Mucosa of rectum (tissue), 2 donors: ENCODE results near the gene MUSTN1.

Experiments used
- H3K27ac ChIP-seq, 2 donors: one replicate each; pipeline ENCODE4 v1.7.0; 2013; ENCODE audit warnings: inconsistent platforms in 2 of 2, low read depth in 2 of 2, low read length in 2 of 2
- H3K27me3 ChIP-seq, 2 donors: one replicate each; pipeline ENCODE4 v1.7.0; 2013; ENCODE audit warnings: low read length in 2 of 2; ENCODE audit not compliant: control insufficient read depth in 2 of 2, insufficient read depth in 2 of 2
- H3K36me3 ChIP-seq, 2 donors: one replicate each; pipeline ENCODE4 v1.7.0; 2013; ENCODE audit warnings: low read length in 2 of 2; ENCODE audit not compliant: control insufficient read depth in 2 of 2, insufficient read depth in 2 of 2
- H3K4me1 ChIP-seq, 2 donors: one replicate each; pipeline ENCODE4 v1.7.0; 2013; ENCODE audit warnings: low read length in 2 of 2, mild to moderate bottlenecking in 1 of 2; ENCODE audit not compliant: control insufficient read depth in 2 of 2, insufficient read depth in 2 of 2
- H3K4me3 ChIP-seq, 2 donors: one replicate each; pipeline ENCODE4 v1.7.0; 2013; ENCODE audit warnings: low read length in 2 of 2
- H3K9ac ChIP-seq, 2 donors: one replicate each; pipeline ENCODE4 v1.7.0; 2013; ENCODE audit warnings: low read length in 2 of 2, low read depth in 1 of 2, mild to moderate bottlenecking in 1 of 2
- H3K9me3 ChIP-seq, 2 donors: one replicate each; pipeline ENCODE4 v1.7.0; 2013; ENCODE audit warnings: low read length in 2 of 2; ENCODE audit not compliant: control insufficient read depth in 2 of 2
- donor health status: healthy.
- donor health status: Normal muscosa, but diverticular disease.

MUSTN1 gene

GRCh38 chr3:52856666-52857065, 21.8 kb upstream of the MUSTN1 start:
- Histone ChIP-seq H3K4me3 (no peak overlapping the region), H3K9ac (no peak overlapping the region), H3K4me1 (no peaks in the 10 kb centered on the region), H3K36me3 (peaks cover 5 to 8% of the 10 kb centered on the region in 2 donors), H3K27me3 (no peaks in the 10 kb centered on the region), H3K9me3 (no peaks in the 10 kb centered on the region), H3K27ac (no peak overlapping the region)

GRCh38 chr3:52854013-52854412, 19.2 kb upstream of the MUSTN1 start:
- no peak overlapping the region for H3K9ac ChIP-seq
- no peaks in the 10 kb centered on the region for H3K27me3 ChIP-seq
- H3K9me3 ChIP-seq: no peaks in the 10 kb centered on the region
- peaks cover 5 to 14% of the 10 kb centered on the region in 2 donors for H3K36me3 ChIP-seq
- H3K4me1 ChIP-seq: no peaks in the 10 kb centered on the region
- H3K27ac ChIP-seq: no peak overlapping the region
- no peak overlapping the region for H3K4me3 ChIP-seq

GRCh38 chr3:52852419-52852818, 17.6 kb upstream of the MUSTN1 start:
- Histone ChIP-seq H3K9ac (no peak overlapping the region), H3K4me1 (no peaks in the 10 kb centered on the region), H3K27ac (no peak overlapping the region), H3K9me3 (no peaks in the 10 kb centered on the region), H3K27me3 (no peaks in the 10 kb centered on the region), H3K4me3 (no peak overlapping the region), H3K36me3 (peaks cover 7 to 17% of the 10 kb centered on the region in 2 donors)

GRCh38 chr3:52851348-52851747, 16.5 kb upstream of the MUSTN1 start:
- no peaks in the 10 kb centered on the region for H3K27me3 ChIP-seq
- H3K27ac ChIP-seq: no peak overlapping the region
- H3K36me3 ChIP-seq: peaks cover 7 to 19% of the 10 kb centered on the region in 2 donors
- H3K4me3 ChIP-seq: no peak overlapping the region
- H3K9me3 ChIP-seq: no peaks in the 10 kb centered on the region
- no peak overlapping the region for H3K9ac ChIP-seq
- no peaks in the 10 kb centered on the region for H3K4me1 ChIP-seq

GRCh38 chr3:52849656-52850055, 14.8 kb upstream of the MUSTN1 start:
- no peaks in the 10 kb centered on the region for H3K9me3 ChIP-seq
- H3K4me1 ChIP-seq: no peaks in the 10 kb centered on the region
- H3K9ac ChIP-seq: no peak overlapping the region
- H3K27ac ChIP-seq: no peak overlapping the region
- H3K4me3 ChIP-seq: no peak overlapping the region
- peaks cover 7 to 19% of the 10 kb centered on the region in 2 donors for H3K36me3 ChIP-seq
- no peaks in the 10 kb centered on the region for H3K27me3 ChIP-seq

GRCh38 chr3:52848617-52849016, 13.8 kb upstream of the MUSTN1 start:
- H3K9ac ChIP-seq: no peak overlapping the region
- H3K9me3 ChIP-seq: no peaks in the 10 kb centered on the region
- H3K4me1 ChIP-seq: no peaks in the 10 kb centered on the region
- H3K36me3 ChIP-seq: peaks cover 7 to 19% of the 10 kb centered on the region in 2 donors
- no peak overlapping the region for H3K4me3 ChIP-seq
- peak overlapping the region in 1 of 2 donors; percentile 34 for H3K27ac ChIP-seq
- H3K27me3 ChIP-seq: no peaks in the 10 kb centered on the region

GRCh38 chr3:52847726-52848125, 12.9 kb upstream of the MUSTN1 start:
- peaks cover 0 to 1% of the 10 kb centered on the region in 2 donors for H3K4me1 ChIP-seq
- no peaks in the 10 kb centered on the region for H3K27me3 ChIP-seq
- peaks cover 8 to 19% of the 10 kb centered on the region in 2 donors for H3K36me3 ChIP-seq

GRCh38 chr3:52847241-52847640, 12.4 kb upstream of the MUSTN1 start:
- Histone ChIP-seq H3K4me1 (peaks cover 0 to 4% of the 10 kb centered on the region in 2 donors), H3K9ac (no peak overlapping the region), H3K4me3 (no peak overlapping the region), H3K27ac (no peak overlapping the region), H3K9me3 (no peaks in the 10 kb centered on the region), H3K36me3 (peaks cover 12 to 19% of the 10 kb centered on the region in 2 donors), H3K27me3 (no peaks in the 10 kb centered on the region)

More at GRCh38 chr3:52847726-52848125, 12.9 kb upstream of the MUSTN1 start:
- Histone ChIP-seq H3K4me3 (no peak overlapping the region), H3K9ac (no peak overlapping the region), H3K27ac (no peak overlapping the region), H3K9me3 (no peaks in the 10 kb centered on the region)

- Histone ChIP-seq H3K9ac (no peak overlapping the region), H3K27me3 (no peaks in the 10 kb centered on the region), H3K9me3 (no peaks in the 10 kb centered on the region), H3K36me3 (peaks cover 14 to 16% of the 10 kb centered on the region in 2 donors), H3K4me3 (no peak overlapping the region), H3K27ac (no peak overlapping the region), H3K4me1 (peaks cover 0 to 4% of the 10 kb centered on the region in 2 donors)
Observed at GRCh38 chr3:52846432-52846965, 11.7 kb upstream of the MUSTN1 start.

GRCh38 chr3:52845691-52846431, 11.0 kb upstream of the MUSTN1 start:
- H3K4me3 ChIP-seq: no peak overlapping the region
- H3K9ac ChIP-seq: no peak overlapping the region
- no peaks in the 10 kb centered on the region for H3K27me3 ChIP-seq
- H3K27ac ChIP-seq: peak overlapping the region; percentile 49 to 56
- peaks cover 17 to 19% of the 10 kb centered on the region in 2 donors for H3K36me3 ChIP-seq
- H3K9me3 ChIP-seq: no peaks in the 10 kb centered on the region
- H3K4me1 ChIP-seq: peaks cover 0 to 4% of the 10 kb centered on the region in 2 donors
